Esophagus muscularis mucosa (tissue), 4 donors: ENCODE results near the gene DUT.

Source experiments
- CTCF ChIP-seq, 3 experiments: fragments of 200-600 bp in 2 of 3; fragments of 450-650 bp in 1 of 3; sonication (generic) in 2 of 3; IDR thresholded peaks; one replicate each; pipeline ENCODE4 v1.5.1; 2017 to 2019; ENCODE audit warnings: antibody characterized with exemption in 3 of 3, mild to moderate bottlenecking in 2 of 3, moderate library complexity in 1 of 3
- EP300 ChIP-seq: sonication (generic); formaldehyde crosslinking; IDR thresholded peaks from one replicate; pipeline ENCODE4 v1.6.1; 2017; ENCODE audit warnings: antibody characterized with exemption
- POLR2A ChIP-seq: fragments of 450-650 bp; IDR thresholded peaks from one replicate; pipeline ENCODE4 v1.6.1; 2017; ENCODE audit warnings: antibody characterized with exemption, moderate library complexity, mild to moderate bottlenecking, low read depth

DNA sequence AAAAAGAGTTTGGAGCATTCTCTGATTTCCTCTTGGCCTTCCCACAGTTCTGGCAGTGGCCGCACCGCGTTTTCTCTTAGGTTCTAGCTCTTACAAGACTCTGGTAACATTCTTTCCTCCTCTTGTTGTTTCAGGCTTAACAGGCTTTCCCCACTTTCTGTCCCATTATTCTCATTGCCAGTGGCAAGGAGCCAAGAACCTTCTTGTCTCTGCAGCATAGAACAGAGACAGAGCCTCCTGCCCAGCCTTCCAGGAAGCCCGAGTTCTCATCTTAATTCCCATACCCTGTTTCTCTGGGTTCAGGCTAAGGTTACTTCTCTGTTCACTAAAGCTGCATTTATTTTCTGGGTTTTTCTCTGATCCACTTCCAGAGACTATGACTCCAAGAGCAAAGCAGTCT lies 61.1 kb downstream of the DUT start:
- TF ChIP-seq CTCF (IDR thresholded peaks at IDR 0.05) (no peak), EP300 (no peak), POLR2A (no peak)
